HG03565 (cell line): ENCODE results near the gene NT5E.
A peak's percentile ranks its signal among the peaks of the same experiment; 100 is the strongest.

Experiments
- ATAC-seq: cut with Tn5 transposase; IDR thresholded peaks from one replicate; pipeline ENCODE4 v1.9.1; 2021; ENCODE audit warnings: mild to moderate bottlenecking, moderate library complexity; ENCODE audit not compliant: unreplicated experiment

NT5E gene

DNA sequence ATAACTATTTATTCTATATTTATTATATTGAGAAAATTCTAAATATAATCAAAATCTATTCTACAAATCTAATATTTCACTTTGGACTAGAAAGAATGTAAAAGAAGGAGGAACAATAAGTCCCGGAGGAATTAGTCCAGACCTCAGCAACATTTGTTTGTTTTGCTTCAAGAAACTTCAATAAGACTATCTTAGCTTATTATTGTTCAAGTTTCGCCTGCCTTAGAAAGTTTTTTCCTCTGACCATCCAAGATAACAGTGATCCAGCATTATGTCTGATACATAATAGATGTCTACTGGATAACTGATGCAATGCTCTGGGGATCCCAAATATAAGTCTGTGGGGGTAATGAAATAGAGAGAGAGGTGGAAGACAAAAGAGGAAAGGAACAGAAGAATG is 28.7 kb upstream of the NT5E start:
- no peak for ATAC-seq

DNA sequence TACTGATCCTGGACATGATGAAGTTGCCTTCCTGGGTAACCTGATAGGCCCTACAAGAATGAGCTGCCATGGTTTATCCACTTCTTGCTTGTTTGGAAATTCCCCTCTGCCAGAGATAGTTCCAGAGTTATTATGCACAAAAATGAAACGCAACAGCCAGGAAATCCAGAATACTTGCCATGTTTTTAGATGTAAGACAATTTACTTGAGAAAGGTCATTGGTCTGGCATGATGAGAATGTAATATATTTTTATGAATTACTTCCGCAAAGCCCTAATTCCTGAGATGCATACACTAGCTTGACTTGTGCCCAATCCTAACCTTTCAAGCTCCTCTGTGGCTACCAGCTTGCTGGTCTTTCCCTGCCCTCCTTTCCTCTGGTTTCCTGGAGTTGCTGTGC is 27.9 kb upstream of the NT5E start:
- no peak for ATAC-seq

DNA sequence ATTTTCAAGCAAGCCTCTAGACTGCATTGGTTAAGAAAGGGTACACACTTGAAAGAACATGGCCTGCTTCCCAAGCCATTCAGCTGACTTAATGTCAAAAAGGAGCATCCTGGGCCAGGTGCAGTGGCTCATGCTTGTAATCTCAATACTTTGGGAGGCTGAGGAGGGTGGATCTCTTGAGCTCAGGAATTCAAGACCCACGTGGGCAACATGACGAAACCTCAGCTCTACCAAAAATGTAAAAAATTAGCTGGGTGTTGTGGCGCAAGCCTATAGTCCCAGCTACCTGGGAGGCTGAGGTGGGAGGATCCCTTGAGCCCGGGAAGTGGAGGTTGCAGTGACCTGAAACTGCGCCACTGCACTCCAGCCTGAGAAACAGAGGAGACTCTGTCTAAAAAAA is 26.9 kb upstream of the NT5E start:
- no peak for ATAC-seq

DNA sequence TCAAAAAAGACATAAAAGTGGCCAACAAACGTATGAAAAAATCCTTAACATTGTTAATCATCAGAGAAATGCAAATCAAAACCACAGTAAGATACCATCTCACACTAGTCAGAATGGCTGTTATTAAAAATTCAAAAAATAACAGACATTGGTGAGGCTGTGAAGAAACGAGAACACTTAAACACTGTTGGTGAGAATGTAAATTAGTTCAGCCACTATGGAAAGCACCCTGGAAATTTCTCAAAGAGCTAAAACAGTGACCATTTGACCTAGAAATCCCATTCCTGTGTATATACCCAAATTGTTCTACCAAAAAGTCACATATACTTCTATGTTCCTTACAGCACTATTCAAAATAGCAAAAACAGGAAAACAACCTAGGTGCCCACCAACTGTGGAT is 24.9 kb upstream of the NT5E start:
- peak; percentile 48 for ATAC-seq

DNA sequence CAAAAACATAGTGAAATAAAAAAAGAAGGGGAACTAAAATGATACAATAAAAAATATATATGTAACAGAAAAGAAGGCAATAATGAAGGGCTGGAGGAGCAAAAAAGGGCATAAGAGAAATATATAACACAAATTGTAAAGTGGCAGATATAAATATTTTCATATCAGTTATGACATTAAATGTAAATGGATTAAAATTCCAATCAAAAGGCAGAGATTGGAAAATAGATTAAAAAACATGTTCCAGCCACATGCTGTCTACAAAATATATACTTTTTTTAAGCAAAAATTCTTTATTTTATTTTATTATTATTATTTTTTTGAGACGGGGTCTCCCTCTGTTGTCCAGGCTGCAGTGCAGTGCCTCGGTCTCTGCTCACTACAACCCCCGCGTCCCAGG is 23.9 kb upstream of the NT5E start:
- ATAC-seq = no peak

DNA sequence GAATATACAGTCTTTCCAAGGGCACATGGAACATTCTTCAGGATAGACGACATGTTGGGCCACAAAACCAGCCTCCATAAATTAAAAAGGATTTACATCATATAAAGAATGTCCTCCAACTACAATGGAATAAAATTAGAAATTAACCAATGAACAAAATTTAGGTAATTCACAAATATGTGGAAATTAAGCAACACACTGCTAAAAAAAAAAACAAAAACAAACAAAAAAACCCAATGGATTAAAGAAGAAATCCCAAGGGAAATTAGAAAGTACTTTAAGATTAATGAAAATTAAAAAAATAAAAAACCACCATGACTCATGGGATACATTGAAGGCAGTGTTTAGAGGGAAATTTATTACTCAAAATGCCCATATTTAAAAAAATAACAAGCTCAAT is 21.4 kb upstream of the NT5E start:
- ATAC-seq = no peak

DNA sequence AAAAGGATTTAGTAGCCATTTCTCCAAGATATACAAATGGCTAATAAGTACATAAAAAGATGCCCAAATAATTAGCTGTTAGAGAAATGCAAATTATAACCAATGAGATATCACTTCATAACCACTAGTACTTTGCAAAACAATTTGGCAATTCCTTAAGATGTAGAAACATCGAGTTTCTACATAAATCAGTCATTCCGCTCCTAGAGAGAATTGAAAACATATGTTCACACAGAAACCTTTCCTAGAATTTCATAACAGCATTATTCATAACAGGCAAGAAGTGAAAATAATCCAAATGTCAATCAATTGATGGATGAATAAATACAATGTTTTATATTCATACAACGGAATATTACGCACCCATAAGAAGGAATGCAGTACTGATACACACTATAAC is 20.5 kb upstream of the NT5E start:
- ATAC-seq = no peak

DNA sequence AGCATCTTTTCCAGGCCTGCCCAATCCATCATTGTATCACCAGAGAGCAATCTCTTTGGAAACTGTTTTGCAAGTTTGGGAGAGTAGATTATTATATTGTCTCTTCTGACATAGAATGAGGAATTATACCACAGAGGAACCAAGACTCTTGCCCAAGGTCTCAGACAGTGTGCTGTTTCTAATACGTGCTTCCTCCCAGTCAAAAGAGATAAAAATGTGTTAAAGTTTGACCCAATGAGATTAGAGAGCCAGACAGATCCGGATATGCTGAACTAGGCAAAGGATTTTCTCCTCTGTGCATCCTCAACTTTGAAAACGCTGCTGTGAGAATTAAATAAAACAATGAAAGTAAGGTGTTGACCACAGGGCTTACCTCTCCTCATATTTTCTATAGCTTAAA is 18.6 kb upstream of the NT5E start:
- ATAC-seq = no peak

- ATAC-seq = no peak
Measured at GRCh38 chr6:85432554-85432953, 17.3 kb upstream of the NT5E start.

GRCh38 chr6:85435851-85436250 is 14.0 kb upstream of the NT5E start:
- ATAC-seq = no peak

DNA sequence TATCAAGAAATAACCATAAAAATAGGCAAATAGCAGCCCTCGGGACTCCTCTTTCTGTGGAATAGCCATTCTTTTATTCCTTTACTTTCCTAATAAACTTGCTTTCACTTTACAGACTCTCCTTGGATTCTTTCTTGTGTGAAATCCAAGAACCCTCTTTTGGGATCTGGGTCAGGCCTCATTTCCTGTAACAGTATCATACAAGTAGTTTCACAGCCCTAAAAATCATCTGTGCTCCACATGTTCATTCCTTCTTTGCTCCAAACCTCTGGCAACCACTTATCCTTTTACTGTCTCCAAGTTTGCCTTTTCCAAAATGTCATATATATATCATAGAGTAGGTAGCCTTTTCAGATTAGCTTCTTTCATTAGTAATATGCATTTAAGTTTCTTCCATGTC is 13.5 kb upstream of the NT5E start:
- ATAC-seq = no peak

DNA sequence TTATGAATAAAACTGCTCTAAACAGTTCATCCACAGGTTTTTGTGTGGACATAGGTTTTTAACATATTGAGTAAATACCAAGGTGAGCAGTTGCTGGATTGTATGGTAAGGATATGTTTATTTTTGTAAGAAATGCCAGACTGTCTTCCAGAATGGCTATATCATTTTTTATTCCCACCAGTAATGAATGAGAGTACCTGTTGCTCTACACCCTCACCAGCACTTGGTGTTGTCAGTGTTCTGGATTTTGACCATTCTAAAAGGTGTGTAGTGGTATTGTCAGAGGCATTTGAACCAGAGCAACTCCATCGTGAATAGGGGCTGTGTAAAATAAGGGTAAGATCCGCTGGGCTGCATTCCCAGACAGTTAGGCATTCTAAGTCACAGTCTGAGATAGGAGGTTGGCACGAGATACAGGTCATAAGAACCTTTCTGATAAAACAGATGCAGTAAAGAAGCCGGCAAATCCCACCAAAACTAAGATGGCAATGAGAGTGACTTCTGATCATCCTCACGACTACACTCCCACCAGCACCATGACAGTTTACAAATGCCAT is 12.9 kb upstream of the NT5E start:
- ATAC-seq = no peak

DNA sequence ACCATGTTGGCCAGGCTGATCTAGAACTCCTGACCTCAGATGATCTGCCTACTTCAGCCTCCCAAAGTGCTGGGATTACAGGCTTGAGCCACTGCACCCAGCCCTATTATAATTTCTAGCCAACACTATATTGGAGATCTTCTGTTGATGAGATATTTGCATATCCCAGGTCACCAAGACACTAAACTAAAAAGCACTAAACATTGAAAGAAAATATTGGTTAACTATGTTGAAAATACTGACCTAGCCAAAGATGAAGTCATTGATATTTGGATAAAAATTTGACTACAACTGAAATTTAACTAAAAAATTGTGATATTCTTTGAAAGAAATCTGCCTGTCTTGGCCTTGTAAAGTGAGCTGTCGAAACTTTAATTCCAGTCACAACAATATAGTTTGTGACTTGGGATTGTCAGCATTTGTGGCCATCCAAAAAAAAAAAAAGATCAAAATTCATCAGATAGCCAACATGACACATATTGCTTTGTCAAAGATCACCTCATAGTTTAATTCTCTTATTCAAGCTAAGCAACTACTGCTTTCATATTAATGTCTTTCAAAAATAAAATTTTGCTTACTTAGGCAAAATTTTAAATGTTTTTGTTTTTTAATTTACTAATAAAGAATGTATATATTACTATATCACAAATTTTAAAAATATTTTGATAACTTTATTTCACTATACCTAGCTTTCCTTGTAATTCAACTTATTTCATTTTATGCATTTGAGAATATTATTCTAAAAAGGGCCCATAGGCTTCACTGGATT is 6.3 kb upstream of the NT5E start:
- ATAC-seq = no peak

DNA sequence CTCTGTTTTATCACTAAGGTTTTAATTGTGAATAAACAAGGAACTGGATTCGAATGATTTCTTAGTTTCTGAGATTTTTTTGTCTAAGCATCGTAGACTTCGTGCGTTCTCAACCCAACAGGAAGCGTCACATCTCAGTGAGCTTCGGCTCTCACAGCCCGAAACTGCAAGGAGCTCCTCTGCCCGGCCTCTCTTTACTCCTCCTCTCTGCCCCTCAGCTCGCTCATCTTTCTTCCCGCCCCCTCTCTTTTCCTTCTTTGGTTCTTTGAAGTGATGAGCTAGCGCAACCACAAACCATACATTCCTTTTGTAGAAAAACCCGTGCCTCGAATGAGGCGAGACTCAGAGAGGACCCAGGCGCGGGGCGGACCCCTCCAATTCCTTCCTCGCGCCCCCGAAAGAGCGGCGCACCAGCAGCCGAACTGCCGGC is 480 bp upstream of the NT5E start:
- peak; percentile 51 for ATAC-seq

DNA sequence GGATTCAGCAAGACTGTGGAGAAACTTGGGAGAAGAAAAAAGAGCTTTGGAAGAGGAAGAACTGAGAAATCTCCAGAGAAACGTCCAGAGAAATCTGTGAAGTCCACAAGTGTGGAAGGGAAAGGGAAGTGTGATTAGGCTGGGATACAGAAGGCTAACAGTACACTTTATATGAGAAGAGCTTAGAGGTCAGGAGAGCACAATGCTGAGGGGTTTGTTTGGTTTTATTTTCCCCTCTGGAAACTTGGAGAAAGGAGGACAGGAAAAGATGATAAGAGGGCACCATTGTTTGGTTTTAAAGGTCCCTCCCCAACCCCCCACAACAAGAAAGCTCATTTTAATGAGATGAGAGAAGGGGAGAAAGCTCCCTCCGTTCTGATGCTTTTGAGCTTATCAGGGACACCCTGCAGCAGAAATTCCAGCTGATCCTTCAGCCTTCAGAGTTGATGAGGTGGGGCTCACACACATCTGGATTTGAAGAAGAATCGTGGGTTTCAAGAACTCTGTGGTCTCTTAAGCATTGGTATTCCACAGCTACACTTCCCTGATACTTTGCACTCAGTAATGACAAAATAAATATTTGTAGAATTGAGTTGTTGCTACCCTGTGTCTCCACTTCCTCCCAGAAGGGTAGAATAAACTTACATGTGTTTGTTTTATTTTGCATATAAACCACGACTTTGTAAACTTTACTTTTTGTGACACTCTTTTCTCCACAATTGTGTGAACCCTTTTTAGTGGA is 1.9 kb downstream of the NT5E start:
- ATAC-seq = no peak

- no peak for ATAC-seq
Measured at GRCh38 chr6:85452441-85452881, 2.6 kb downstream of the NT5E start.

DNA sequence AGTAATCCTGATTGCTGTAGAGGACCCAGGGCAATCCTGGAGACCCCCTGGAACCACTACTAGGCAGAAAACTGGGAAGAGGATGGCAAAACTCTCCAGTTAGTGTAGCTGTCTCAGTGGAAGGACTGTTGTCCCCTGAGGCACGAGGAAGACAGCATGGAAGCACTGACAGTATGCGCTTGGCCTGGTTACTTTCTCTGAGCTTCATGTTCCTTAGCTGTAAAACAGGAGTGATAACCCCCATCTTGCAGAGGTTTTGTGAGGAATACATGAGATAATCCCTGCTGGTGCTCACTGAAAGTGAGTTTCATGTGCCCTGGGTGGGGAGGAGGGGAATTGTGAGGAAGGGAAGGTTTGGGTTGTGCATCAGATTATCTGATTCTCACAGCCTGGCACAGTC is 3.2 kb downstream of the NT5E start:
- no peak for ATAC-seq

GRCh38 chr6:85453490-85453889 is 3.6 kb downstream of the NT5E start:
- ATAC-seq = no peak

DNA sequence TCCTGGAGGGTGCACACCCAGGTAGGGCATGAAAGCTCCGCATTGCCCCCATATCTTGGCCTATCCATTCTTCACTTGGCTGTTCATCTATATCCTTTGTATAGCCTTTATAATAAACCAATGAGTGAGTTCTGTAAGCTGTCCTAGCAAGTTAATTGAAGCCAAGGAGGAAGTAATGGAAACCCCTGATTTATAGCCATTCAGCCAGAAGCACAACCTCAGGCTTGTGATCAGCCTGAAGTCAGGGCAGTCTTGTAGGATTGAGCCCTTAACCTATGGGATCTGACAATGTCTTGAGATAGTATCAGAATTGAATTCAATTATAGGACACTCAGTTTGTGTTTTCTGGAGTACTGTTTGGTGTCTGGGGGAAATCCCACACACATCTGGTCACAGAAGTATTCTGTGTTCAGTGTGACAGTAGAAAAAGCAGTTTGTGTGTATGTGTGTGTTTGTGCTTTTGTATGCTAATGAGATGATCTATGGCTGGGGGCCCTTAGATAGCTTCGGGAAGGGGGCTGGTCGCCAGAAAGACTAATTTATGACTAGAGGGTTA is 5.7 kb downstream of the NT5E start:
- no peak for ATAC-seq

GRCh38 chr6:85456782-85457181 is 6.9 kb downstream of the NT5E start:
- ATAC-seq = no peak

DNA sequence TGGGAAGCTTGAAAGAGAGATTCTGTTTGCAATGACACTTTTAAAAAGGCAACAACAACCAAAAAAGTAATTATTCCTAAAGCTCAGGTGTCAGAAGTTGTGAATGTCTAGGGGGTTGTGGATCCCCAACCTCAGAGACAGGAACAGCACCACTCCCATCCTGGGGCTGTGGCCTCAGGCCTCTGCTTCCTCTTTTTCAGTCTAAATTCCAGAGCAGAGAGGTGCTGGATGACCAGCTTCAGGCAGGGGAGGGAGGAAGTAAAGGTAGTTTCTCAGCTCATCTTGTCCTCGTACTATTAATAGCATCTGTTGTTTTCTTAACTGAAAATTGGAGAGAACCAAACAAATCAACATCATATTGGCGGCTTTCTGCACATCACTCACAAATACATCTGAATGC is 8.3 kb downstream of the NT5E start:
- ATAC-seq = no peak

DNA sequence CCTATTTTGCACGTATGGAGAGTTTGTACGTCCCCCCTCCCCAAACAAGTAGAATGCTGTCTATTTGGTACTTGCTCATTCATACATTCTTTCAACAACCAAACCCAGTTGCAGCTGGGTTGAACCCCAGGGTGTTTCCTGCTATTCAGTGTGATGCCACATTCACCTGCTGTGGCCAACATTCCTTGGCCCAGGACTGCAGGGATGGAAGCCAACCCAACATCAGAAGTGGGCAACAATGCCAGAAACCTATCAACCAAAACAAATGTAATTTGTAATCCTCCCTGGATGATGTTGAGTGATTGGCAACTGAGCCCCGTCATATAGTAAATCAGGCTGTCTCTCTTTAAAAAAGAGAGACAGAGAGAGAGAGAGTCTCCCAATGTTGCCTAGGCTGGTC is 8.9 kb downstream of the NT5E start:
- ATAC-seq = no peak
